T-helper 9 cell (primary cell): Measurements from ENCODE around the gene GPR42.
"Not testable (repeated sequence)": the region's sequence is repeated elsewhere in the genome, so short reads cannot be mapped to it uniquely, and the experiment has no call there.

Experiments used
- DNase-seq: peaks from one replicate; pipeline ENCODE4 v3.0.0-alpha.2; 2020

The GPR42 gene

DNA sequence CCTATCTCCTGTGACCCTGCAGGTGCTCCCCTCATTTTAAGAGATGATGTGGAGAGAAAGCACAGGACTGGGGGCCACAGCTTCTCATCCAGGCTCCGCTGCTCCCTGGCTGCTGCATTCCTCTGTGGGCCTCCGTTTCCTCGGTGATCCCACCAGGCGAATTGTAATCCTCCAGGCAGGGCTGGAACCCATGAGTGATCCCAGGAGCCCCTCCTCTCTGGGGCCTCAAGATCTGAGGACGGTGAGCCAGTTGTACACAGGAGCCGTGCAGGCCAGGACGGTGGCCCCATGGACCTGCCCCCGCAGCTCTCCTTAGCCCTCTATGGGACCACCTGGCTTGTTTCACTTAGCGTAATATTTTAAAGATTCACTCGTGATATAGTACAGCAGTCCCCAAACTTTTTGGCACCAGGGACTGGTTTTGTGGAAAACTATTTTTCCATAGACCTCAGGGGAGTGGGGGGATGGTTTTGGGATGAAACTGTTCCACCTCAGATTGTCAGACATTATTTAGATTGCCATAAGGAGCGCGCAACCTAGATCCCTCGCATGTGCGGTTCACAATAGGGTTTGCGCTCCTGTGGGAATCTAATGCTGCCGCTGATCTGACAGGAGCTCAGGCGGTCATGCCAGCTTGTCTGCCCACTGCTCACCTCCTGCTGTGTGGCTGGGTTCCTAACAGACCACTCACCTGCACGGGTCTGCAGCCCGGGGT is 7.0 kb upstream of the GPR42 start:
- no peak for DNase-seq

DNA sequence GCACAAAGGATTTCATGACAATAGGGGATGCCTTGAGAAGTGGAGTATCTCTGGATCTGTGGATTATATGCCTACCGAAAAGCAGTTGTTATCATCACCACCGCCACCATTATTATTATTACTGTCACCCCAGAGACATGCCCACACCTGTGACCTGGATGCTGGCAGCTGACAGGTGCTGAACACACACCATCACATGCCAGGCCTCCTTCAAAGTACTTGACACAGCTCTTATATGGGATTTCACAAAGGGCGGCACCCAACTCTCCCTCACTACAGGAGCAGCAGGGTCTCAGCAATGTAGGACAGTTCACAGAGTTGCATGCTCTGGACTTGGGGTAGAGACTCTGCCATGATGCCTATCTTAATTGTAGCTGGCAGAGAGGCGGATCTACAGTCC is 5.6 kb upstream of the GPR42 start:
- DNase-seq = no peak

DNA sequence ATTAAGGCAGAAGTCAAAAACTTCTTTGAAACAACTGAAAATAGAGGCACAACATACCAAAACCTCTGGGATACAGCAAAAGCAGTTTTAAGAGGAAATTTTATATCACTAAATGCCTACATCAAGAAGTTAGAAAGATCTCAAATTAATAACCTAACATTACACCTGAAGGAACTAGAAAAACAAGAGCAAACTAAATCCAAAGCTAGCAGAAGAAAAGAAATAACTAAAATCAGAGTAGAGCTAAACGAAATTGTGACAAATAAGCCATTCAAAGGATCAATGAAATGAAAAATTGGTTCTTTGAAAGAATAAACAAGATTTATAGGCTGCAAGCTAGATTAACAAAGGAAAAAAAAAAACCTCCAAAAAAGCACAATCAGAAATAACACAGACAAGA is 2.5 kb upstream of the GPR42 start:
- DNase-seq = no peak

DNA sequence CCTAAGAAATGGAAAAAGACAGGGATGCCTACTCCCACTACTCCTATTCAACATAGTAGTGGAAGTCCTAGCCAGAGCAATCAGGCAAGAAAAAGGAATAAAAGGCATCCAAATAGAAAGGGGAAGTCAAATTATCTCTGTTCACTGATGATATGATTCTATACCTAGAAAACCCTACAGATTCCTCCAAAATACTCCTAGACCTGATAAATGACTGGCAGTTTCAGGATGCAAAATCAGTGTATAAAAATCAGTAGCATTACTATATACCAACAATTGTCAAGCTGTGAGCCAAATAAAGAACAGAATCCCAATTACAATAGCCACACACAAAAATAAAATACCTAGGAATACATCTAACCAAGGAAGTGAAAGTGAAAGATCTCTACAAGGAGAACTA is 1.3 kb upstream of the GPR42 start:
- no peak for DNase-seq

DNA sequence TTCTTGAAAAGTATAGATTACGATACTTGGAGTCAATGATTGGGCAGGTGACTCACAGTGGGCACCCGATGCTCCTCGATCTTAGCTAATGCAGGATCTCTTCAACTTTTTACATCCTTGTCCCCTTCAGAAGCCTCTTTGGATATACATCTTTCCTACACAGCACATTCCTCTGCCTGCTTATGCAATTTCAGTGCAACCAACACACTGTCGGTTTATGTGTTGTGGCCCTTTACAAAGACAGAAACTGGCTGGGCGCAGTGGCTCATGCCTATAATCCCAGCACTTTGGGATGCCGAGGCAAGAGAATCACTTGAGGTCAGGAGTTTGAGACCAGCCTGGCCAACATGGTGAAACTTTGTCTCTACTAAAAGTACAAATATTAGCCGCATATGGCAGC is 2.6 kb downstream of the GPR42 start:
- DNase-seq = no peak

DNA sequence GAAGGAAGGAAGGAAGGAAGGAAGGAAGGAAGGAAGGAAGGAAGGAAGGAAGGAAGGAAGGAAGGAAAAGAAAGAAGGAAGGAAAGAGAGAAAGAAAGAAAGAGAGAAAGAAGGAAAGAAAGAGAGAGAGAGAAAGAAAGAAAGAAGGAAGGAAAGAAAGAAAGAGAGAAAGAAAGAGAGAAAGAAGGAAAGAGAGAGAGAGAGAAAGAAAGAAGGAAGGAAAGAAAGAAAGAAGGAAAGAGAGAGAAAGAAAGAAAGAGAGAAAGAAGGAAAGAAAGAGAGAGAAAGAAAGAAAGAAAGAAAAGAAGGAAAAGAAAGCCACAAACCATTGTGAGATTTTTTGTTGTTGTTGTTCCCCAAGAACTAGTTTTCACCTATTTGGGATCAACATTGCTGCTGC is 3.2 kb downstream of the GPR42 start:
- DNase-seq = not testable (repeated sequence)

DNA sequence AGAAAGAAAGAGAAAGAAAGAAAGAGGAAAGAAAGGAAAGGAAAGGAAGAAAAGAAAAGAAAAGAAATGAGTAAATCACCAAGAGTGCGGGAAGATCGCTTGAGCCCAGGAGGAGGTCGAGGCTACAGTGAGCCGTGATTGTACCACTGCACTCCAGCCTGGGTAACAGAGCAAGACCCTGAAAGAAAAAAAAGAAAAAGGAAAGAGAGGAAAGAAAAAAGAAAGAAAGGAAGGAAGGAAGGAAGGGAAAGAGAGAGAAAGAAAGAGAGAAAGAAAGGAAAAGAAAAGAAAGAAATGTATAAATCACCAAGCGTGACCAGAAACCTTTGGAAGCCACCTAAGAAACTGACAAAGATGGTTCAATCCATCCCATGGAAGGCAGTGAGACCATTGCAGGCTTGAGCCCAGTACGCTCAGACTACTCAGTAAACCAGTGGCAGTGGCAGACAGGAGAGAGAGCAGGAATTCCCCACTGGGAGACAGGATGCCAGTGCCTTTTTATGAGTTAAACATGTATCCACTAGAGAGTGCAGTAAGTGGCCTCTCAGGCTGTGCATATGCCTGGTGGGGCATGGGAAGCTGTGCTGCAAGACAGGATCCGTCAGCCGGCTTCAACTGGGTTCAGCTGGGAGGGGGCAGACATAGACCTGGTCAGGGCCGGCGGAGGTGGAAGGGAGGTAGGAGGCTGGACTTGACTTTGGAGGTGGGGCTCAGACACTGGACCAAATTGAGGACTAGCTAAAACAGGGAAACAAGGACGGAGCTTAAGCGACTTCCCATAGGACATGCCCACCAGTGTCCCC is 4.8 kb downstream of the GPR42 start:
- no peak for DNase-seq

DNA sequence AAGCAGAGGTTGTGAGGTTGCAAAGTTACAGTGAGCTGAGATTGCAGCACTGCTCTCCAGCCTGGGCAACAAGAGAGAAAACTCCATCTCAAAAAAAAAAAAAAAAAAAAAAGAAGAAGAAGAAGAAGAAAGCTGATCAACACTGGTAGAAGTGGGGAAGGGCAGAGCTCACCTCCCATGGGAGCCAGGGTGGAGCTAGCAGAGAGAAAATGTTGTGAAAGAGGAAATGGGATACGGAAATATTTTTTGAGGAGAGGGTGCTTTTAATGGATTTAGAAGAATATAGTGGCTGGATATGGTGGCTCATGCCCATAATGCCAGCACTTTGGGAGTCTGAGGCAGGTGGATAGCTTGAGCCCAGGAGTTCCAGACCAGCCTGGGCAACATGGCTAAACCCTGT is 6.8 kb downstream of the GPR42 start:
- DNase-seq = no peak

DNA sequence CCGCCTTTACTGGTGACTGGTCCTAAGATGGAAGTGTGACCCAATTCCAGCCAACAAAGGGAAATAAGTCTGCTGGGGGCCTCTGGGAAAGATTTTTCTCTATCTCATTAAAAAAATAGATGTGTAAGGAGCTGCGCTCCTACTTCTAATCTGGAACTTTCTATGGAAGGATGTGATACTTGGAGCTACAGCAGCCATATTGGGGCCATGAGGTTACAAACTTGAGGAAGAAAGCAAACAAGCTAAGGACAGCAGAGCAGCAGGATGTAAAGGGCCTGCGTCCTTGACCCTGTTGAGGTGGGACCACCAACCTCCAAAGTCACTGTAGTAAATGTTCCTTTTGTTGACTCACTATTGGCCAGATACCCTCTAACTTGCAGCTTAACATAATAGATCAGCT is 7.5 kb downstream of the GPR42 start:
- DNase-seq = no peak

DNA sequence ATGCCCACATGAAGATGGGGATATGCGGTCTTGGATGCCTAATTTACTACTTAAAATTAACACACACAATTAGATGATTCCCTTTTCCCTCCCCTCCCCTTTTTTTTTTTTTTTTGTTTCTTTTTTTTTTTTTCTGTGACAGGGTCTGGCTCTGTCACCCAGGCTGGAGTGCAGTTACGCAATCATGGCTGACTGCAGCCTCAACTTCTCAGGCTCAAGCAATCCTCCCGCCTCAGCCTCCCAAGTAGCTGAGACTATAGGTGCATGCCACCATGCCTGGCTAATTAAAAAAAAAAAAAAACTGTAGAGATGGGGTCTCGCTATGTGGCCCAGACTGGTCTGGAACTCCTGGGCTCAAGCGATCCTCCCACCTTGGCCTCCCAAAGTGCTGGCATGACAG is 8.7 kb downstream of the GPR42 start:
- DNase-seq = not testable (repeated sequence)

DNA sequence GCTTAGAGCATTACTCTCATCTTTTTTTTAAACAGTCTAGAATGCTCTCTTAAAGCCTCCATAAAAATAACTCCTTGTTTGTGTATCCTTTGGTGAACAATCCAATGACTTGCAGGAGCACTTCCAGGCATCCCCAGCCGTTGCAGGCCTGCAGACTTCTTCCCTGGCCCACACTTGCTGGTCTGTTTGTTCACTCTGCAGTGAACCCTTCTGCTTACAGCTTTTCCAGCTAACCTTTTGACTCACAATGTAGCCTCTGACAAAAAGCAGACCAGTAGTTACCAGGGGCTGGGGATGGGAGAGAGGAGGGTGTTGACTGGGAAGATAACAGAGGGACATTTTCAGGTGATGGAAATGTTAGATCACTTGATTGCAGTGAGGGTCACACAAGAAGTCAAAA is 9.1 kb downstream of the GPR42 start:
- DNase-seq = no peak

DNA sequence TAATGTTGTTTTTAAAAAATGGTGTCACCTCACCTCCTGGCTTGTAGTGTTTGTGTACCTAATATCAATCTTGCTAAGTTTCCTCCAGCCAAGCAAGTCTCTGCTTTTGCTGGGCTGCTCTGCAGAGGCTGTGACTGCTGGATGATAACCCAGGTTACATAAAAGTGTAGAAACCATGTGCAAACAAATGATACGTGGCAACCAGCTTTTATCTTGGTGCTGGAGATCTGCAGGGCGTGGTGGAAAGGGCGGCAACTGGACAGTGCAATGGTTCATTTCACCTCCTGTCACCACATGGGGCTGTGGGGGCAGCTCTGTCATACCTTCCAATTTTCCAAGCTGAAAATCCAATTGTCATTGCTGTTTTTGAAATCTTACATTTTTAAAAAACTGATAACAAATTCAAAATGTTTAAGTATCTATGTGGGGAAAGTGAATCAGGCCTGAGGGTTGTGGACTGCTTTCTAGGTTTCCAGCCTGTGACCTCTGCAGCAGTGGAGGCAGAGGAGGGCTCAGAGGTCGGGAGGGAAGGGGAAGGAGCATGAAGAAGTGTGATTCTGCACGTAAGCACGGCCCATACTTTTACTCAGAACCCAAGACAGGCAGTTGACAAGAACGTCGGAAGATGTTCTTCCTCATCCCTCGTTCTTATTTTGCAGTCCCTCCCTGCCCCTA is 9.7 kb downstream of the GPR42 start:
- DNase-seq = no peak

DNA sequence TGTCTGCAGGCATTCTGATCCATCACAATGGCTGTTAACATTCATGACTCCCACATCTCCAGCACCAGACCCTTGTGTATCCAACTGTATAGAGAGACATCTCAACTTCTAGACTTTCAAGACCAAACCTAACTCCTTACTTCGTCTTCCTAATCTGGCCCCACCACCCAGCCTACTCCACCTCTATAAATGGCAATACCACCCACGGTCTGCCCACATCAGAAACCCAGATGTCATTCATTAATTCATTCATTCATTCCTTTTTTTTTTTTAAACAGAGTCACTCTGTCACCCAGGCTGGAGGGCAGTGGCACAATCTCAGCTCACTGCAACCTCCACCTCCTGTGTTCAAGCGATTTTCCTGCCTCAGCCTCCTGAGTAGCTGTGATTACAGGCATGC is 10.4 kb downstream of the GPR42 start:
- DNase-seq = no peak

DNA sequence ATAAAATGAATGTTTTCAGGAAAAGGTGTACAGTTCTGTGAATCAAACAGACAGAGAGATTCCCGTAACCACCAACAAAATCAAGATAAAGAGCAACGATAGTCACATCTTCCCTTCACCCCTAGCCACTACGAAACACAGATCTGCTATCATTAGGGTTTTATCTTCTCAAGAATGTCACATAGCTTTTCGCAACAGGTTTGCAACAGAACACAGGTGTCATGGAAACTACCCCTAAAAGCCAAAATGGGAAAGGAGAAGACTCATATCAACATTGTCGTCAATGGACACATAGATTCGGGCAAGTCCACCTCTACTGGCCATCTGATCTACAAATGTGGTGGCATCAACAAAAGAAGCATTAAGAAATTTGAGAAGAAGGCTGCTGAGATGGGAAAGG is 11.1 kb downstream of the GPR42 start:
- DNase-seq = no peak

DNA sequence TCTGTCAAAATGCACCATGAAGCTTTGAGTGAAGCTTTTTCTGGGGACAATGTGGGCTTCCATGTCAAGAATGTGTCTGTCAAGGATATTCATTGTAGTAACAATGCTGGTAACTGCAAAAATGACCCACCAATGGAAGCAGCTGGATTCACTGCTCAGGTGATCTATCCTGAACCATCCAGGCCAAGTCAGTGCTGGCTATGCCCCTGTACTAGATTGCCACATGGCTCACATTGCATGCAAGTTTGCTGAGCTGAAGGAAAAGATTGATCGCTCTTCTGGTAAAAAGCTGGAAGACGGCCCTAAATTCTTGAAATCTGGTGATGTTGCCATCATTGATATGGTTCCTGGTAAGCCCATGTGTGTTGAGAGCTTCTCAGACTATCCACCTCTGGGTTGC is 12.7 kb downstream of the GPR42 start:
- DNase-seq = no peak

DNA sequence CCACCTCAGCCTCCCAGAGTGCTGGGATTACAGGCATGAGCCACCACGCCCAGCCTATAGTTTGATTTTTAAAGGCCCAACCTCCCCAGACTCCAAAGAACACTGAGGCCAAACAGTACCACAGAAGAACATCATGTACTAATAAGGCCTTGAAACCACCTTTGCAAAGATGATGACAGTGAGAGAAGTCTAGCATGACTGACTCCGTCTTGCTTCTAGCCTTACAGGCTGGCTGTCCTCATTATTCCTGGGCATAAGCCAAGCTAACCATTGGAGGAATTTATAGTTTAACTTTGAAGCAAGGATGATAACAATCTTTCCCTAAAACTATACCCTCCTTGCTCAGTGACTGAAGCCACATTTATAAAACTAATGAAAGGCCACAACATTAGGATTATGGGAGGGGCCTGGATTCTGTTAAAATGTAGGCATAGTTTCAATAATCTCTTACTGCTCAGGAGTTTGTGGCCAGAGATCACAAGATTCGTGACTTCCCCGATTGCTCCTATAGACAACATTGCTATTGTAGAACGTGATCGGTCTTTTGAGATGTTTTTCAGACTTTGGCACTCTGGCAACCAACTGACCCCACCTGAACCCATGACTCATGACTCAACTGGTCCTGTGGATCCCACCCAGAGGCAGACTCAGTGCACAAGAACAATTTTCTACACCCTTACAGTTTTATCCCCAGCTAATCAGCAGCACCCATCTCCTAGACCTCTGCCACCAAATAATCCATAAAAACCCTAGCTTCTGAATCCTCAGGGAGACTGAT is 17.6 kb downstream of the GPR42 start:
- DNase-seq = no peak

DNA sequence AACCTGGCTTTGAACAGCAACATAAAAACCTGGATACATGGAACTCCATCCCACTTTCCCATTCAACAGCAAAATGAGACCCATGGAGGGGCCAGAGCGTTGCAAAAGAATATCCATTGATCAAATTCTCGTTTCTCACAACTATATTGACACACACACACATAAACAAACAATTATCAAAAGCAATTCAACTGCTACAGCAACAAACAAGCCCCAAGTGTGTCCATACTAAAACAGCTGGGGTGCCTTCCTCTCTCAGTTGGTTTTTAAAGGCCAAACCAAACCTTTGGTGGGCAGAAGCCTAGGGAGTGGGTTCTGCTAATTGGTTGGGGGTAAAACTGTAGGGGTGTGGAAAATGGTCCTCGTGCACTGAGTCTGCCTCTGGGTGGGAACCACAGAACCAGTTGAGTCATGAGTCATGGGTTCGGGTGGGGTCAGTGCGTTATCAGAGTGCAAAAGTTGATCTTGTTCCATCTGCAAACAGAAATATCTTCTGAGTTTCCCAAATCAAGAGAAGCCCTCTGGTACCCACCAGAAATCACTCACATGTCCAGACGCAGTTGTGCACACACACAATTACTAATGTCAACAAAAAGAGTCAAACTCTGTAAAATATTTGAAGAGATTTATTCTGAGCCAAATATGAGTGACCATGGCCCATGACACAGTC is 18.5 kb downstream of the GPR42 start:
- no peak for DNase-seq

DNA sequence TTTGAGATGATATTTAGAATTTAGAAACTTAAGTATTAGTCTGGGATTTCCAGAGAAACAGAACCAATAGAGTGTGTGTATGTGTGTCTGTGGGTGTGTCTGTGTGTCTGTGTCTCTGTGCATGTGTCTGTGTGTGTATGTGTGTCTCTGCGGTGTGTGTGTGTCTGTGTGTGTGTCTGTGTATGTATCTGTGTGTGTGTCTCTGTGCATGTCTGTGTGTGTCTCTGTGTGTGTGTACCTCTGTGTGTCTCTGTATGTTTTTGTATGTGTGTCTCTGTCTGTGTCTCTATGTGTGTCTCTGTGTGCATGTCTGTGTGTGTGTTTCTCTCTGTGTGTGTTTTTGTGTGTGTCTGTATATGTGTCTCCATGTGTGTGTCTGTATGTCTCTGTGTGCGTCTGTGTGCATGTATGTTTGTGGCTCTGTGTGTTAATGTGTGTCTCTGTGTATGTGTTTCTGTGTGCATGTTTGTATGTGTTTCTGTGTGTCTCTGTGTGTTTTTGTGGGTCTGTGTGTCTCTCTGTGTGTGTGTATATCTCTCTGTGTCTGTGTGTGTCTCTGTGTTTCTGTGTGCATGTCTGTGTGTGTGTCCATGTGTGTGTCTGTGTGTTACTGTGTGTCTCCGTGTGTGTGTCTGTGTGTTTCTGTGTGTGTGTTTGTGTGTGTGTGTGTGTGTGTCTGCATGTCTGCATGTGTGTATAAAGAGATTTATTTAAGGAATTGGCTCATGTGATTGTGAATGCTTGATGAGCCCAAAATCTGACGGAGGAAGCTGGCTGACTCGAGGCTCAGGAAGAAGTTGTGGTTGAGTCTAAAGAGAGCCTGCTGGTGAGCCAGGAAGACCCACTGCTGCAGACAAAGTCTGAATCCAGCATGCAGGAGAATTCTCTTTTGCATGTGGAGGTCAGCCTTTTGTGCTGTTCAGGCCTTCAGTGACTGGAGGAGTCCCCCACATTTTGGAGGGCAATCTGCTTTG is 22.2 kb downstream of the GPR42 start:
- no peak for DNase-seq

DNA sequence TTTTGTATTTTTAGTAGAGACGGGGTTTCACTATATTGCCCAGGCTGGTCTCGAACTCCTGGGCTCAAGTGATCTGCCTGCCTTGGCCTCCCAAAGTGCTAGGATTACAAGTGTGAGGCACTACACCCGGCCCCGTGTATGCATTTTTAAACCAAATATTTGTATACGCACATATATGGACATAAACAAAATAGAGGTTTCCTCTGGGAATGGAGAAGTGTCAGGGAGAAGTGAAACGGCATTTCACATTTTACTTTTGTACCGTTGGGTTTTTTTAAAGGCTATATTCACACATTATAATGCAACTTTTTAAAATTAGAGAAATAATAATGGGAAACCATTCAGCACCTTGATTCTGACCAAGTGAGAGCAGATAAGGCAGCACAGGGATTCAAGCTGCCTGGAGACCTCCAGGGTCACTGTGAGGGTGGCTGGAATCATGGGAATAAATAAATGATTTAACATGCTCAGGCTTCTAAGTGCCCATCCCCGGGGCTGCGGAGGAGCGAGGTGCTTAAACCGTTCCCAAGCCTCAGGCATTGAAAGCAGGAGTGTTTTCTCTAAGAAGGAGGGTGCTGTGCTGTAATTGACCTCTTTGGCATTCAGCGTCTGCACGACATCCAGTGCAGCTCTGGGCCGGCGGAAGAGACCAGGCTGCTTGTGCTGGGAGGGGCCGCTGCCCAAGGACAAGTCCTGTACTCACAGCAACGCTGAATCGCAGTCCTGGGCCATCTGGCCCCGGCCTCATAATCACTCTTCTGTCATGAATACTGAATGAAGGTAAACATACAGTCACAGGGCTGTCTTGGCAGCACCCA is 24.7 kb downstream of the GPR42 start:
- no peak for DNase-seq

DNA sequence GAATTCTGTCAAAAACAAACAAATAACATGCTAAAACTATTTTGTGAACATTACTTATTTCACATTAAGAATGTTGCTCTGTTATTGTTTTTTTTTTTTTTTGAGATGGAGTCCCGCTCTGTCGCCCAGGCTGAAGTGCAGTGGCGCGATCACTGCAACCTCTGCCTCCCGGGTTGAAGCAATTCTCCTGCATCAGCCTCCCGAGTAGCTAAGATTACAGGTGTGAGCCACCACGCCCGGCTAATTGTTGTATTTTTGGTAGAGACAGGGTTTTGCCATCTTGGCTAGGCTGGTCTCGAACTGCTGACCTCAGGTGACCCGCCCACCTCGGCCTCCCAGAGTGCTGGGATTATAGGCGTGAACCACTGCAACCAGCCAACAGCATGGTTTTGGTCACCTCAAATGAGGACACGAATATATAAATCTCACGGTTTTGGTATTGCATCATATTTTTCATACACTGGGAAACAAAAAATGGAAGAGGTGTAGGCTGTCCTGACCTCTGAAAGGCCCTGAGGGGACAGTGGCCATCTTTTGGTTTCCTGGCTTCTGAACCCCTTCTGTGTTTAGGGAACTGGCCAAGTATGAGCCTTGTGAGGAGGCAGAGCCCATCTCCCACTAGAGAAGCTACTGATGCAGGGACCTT is 25.5 kb downstream of the GPR42 start:
- no peak for DNase-seq
